Right atrium auricular region (tissue), 2 donors: ENCODE results near the gene TGM4. TPM values are rescaled to one million over a fixed set of nuclear protein-coding genes. Genes with fewer than 3 reads are reported as not detected.

Experiments used
- DNase-seq: peaks from one replicate; pipeline ENCODE4 v3.0.0-alpha.2; 2019; ENCODE audit warnings: low spot score
- H3K27ac ChIP-seq, 2 donors: fragments of 200-600 bp; sonication (generic); 1 replicate in 1 of 2; 2 replicates in 1 of 2; pipeline ENCODE4 v1.5.1; 2016 to 2019
- H3K27me3 ChIP-seq, 2 donors: fragments of 200-600 bp; sonication (generic); one replicate each; pipeline versions ENCODE4 v1.5.1 to v1.6.0; 2017 to 2019
- H3K36me3 ChIP-seq: fragments of 200-600 bp; sonication (generic); one replicate; pipeline ENCODE4 v1.5.1; 2016
- H3K4me1 ChIP-seq, 2 donors: fragments of 200-600 bp; sonication (generic); one replicate each; pipeline versions ENCODE4 v1.5.1 to v1.6.0; 2017 to 2019
- H3K4me3 ChIP-seq, 2 donors: fragments of 200-600 bp; sonication (generic); 1 replicate in 1 of 2; 2 replicates in 1 of 2; pipeline ENCODE4 v1.5.1; 2017 to 2019; ENCODE audit warnings: mild to moderate bottlenecking in 1 of 2, moderate library complexity in 1 of 2
- H3K9me3 ChIP-seq, 2 donors: fragments of 200-600 bp; sonication (generic); one replicate each; pipeline ENCODE4 v1.5.1; 2019
- total RNA-seq, 2 donors: library from RNA; depleted of rRNA; stranded (reverse); fragments of >200 nt; gene quantifications; one replicate each; pipeline ENCODE4 v1.1.0, GENCODE V29; 2016
- TF ChIP-seq, protein P1 (sequence below), 2 donors: fragments of 200-600 bp; sonication (generic); IDR thresholded peaks; one replicate each; pipeline ENCODE4 v1.5.1; 2019; ENCODE audit warnings: antibody characterized with exemption in 2 of 2

The TGM4 gene
- total RNA-seq, 2 donors from 2014 or later, result not detected

GRCh38 chr3:44870375-44871061 lies 3.9 kb upstream of the TGM4 start:
- Histone ChIP-seq H3K27ac (no peak overlapping the region), H3K9me3 (no peaks in the 10 kb centered on the region), H3K27me3 (no peaks in the 10 kb centered on the region), H3K36me3 (no peaks in the 10 kb centered on the region), H3K4me1 (no peaks in the 10 kb centered on the region), H3K4me3 (no peak overlapping the region)
- TF ChIP-seq, protein P1, sequence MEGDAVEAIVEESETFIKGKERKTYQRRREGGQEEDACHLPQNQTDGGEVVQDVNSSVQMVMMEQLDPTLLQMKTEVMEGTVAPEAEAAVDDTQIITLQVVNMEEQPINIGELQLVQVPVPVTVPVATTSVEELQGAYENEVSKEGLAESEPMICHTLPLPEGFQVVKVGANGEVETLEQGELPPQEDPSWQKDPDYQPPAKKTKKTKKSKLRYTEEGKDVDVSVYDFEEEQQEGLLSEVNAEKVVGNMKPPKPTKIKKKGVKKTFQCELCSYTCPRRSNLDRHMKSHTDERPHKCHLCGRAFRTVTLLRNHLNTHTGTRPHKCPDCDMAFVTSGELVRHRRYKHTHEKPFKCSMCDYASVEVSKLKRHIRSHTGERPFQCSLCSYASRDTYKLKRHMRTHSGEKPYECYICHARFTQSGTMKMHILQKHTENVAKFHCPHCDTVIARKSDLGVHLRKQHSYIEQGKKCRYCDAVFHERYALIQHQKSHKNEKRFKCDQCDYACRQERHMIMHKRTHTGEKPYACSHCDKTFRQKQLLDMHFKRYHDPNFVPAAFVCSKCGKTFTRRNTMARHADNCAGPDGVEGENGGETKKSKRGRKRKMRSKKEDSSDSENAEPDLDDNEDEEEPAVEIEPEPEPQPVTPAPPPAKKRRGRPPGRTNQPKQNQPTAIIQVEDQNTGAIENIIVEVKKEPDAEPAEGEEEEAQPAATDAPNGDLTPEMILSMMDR (IDR thresholded peaks at IDR 0.05), result no peak
- DNase-seq, result no peak

DNA sequence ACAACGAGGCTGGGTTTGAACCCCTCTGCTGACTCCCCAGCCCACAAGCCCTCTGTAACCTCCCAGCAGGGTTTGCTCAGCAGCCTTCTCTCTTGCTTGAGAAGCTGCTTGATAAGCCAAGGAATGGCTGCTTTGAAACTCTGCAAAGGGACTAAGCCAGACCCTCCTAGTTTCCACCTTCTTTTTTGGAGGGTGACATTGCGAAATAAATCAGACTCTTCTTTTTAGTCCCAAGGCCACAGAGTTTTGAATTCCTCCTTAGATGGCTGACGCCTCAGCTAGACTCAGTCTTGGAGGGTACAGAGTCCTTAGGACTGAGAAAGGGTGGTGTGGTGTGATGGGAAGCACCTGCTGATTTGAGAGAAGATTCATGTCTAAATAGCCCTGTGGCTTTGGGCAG lies 1.2 kb downstream of the TGM4 start:
- Histone ChIP-seq H3K27ac (no peak overlapping the region), H3K4me3 (no peak overlapping the region), H3K36me3 (no peaks in the 10 kb centered on the region), H3K9me3 (no peaks in the 10 kb centered on the region), H3K27me3 (no peaks in the 10 kb centered on the region), H3K4me1 (no peaks in the 10 kb centered on the region)
- TF ChIP-seq, protein P1 (IDR thresholded peaks at IDR 0.05), result no peak
- no peak for DNase-seq

- Histone ChIP-seq H3K27ac (no peak overlapping the region), H3K9me3 (no peaks in the 10 kb centered on the region), H3K4me1 (no peaks in the 10 kb centered on the region), H3K27me3 (no peaks in the 10 kb centered on the region), H3K4me3 (no peak overlapping the region), H3K36me3 (no peaks in the 10 kb centered on the region)
- TF ChIP-seq, protein P1 (IDR thresholded peaks at IDR 0.05), result no peak
- DNase-seq, result no peak
Measured at GRCh38 chr3:44877333-44877732, 2.9 kb downstream of the TGM4 start.

- Histone ChIP-seq H3K36me3 (no peaks in the 10 kb centered on the region), H3K27me3 (no peaks in the 10 kb centered on the region), H3K9me3 (no peaks in the 10 kb centered on the region), H3K27ac (no peak overlapping the region), H3K4me1 (no peaks in the 10 kb centered on the region), H3K4me3 (no peak overlapping the region)
- DNase-seq, result no peak
- TF ChIP-seq, protein P1 (IDR thresholded peaks at IDR 0.05), result no peak
Measured at GRCh38 chr3:44880284-44880683, 5.9 kb downstream of the TGM4 start.

DNA sequence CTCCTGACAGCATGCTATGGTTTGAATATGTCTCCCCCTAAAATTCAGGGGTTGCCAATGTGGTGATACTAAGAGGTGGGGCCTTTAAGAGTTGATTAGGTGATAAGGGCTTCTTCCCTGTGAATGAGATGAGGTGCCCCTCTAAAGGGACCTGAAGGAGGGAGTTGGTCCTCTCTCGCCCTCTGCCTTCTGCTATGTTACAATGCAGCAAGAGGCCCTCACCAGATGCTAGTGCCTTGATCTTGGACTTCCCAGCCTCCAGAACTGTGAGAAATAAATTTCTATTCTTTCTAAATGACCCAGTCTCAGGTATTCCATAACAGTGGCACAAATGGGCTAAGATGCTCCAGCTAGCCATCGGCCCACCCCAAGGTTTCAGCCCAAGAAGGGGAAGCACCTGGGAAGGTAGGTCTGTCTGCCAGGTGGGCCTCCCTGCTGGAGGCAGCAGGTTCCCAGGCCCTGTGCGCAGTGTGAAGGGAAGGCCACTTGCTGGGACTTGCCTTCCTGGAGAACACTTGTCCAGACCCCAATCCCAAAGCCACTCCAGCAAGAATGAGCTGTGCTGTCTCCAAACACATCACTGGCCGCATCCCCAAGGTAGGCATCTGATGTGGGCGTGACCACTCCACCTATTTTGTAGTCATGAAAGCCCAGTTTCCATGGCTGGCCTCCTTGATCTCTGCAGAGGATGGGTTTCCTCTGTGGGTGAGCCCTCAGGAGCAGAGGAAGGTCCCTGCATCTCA lies 9.0 kb downstream of the TGM4 start:
- H3K27me3 ChIP-seq, result no peaks in the 10 kb centered on the region
- DNase-seq, result no peak
- H3K36me3 ChIP-seq, result no peaks in the 10 kb centered on the region
- TF ChIP-seq, protein P1 (IDR thresholded peaks at IDR 0.05), result no peak
- no peaks in the 10 kb centered on the region for H3K9me3 ChIP-seq
- H3K27ac ChIP-seq, result no peak overlapping the region
- H3K4me1 ChIP-seq, result no peaks in the 10 kb centered on the region
- no peak overlapping the region for H3K4me3 ChIP-seq
